Progenitor cell of endocrine pancreas (in vitro differentiated cells): ENCODE measurements around the gene PTPRR. TPM values are rescaled to one million over a fixed set of nuclear protein-coding genes. Genes with fewer than 3 reads are reported as not detected.

Experiments
- DNase-seq: peaks from one replicate; pipeline ENCODE4 v3.0.0; 2021; ENCODE audit warnings: low spot score; ENCODE audit not compliant: unreplicated experiment
- H3K27ac Mint-ChIP-seq: 2 replicates; pipeline ENCODE4 v1.8.0; 2021; ENCODE audit warnings: mild to moderate bottlenecking, moderate library complexity, mixed read lengths
- H3K27me3 Mint-ChIP-seq: 2 replicates; pipeline ENCODE4 v1.8.0; 2021; ENCODE audit warnings: mixed read lengths
- H3K36me3 Mint-ChIP-seq: 2 replicates; pipeline ENCODE4 v1.8.0; 2022; ENCODE audit warnings: mixed read lengths; ENCODE audit not compliant: insufficient read depth
- H3K4me1 Mint-ChIP-seq: 2 replicates; pipeline ENCODE4 v1.8.0; 2021; ENCODE audit warnings: low read depth, mixed read lengths
- H3K4me3 Mint-ChIP-seq: 2 replicates; pipeline ENCODE4 v1.8.0; 2021; ENCODE audit warnings: low read depth, mild to moderate bottlenecking, moderate library complexity, mixed read lengths
- H3K9me3 Mint-ChIP-seq: 2 replicates; pipeline ENCODE4 v1.8.0; 2021; ENCODE audit warnings: low read depth, mixed read lengths
- CTCF ChIP-seq: fragments of 200-600 bp; sonication (generic); IDR thresholded peaks from one replicate; pipeline ENCODE4 v1.5.0; 2021; ENCODE audit warnings: antibody characterized with exemption, mild to moderate bottlenecking; ENCODE audit not compliant: unreplicated experiment
- total RNA-seq: library from RNA; stranded (reverse); gene quantifications from 2 replicates; pipeline ENCODE4 v1.2.1, GENCODE V29; 2021

PTPRR gene
- total RNA-seq, 1 donor from 2014 or later: 0.38 TPM

GRCh38 chr12:70628701-70629480, 291.6 kb downstream of the PTPRR start:
- Mint-ChIP-seq H3K4me3 (no peak overlapping the region), H3K27ac (no peak overlapping the region), H3K27me3 (peaks cover 9% of the 10 kb centered on the region), H3K4me1 (no peaks in the 10 kb centered on the region), H3K9me3 (peaks cover 9% of the 10 kb centered on the region), H3K36me3 (no peaks in the 10 kb centered on the region)
- no peak for TF ChIP-seq CTCF
- no peak for DNase-seq

GRCh38 chr12:70627677-70628076, 292.9 kb downstream of the PTPRR start:
- DNase-seq: no peak
- Mint-ChIP-seq H3K9me3 (peaks cover 9% of the 10 kb centered on the region), H3K36me3 (no peaks in the 10 kb centered on the region), H3K4me1 (no peaks in the 10 kb centered on the region), H3K27me3 (peaks cover 9% of the 10 kb centered on the region), H3K27ac (no peak overlapping the region), H3K4me3 (no peak overlapping the region)
- no peak for TF ChIP-seq CTCF

- no peak for DNase-seq
- H3K9me3 Mint-ChIP-seq: peaks cover 9% of the 10 kb centered on the region
- no peak for TF ChIP-seq CTCF
- H3K27ac Mint-ChIP-seq: no peak overlapping the region
- H3K36me3 Mint-ChIP-seq: no peaks in the 10 kb centered on the region
- no peak overlapping the region for H3K4me3 Mint-ChIP-seq
- H3K4me1 Mint-ChIP-seq: no peaks in the 10 kb centered on the region
- H3K27me3 Mint-ChIP-seq: peaks cover 9% of the 10 kb centered on the region
Measured at GRCh38 chr12:70626180-70626579, 294.4 kb downstream of the PTPRR start.

- Mint-ChIP-seq H3K4me1 (no peaks in the 10 kb centered on the region), H3K27me3 (peaks cover 12% of the 10 kb centered on the region)
- no peak for TF ChIP-seq CTCF
Measured at GRCh38 chr12:70619471-70620152, 300.9 kb downstream of the PTPRR start.

GRCh38 chr12:70618371-70618770, 302.2 kb downstream of the PTPRR start:
- no peaks in the 10 kb centered on the region for H3K36me3 Mint-ChIP-seq
- no peak overlapping the region for H3K4me3 Mint-ChIP-seq
- no peaks in the 10 kb centered on the region for H3K4me1 Mint-ChIP-seq
- no peak for DNase-seq
- TF ChIP-seq CTCF: no peak
- no peak overlapping the region for H3K27ac Mint-ChIP-seq
- no peaks in the 10 kb centered on the region for H3K9me3 Mint-ChIP-seq
- peaks cover 19% of the 10 kb centered on the region for H3K27me3 Mint-ChIP-seq

More at GRCh38 chr12:70619471-70620152, 300.9 kb downstream of the PTPRR start:
- Mint-ChIP-seq H3K27ac (no peak overlapping the region), H3K36me3 (no peaks in the 10 kb centered on the region), H3K4me3 (no peak overlapping the region), H3K9me3 (no peaks in the 10 kb centered on the region)
- no peak for DNase-seq
